K562 (cell line): Measurements from ENCODE around the gene VWA8. TPM values are rescaled to one million over a fixed set of nuclear protein-coding genes. Genes with fewer than 3 reads are reported as not detected.

Experiments used
- ATAC-seq: fragments of 200-7000 bp; cut with Tn5 transposase; 3 replicates; pipeline ENCODE4 v1.9.1; 2020; ENCODE audit warnings: moderate library complexity
- BruUV-seq: library from RNA; stranded (reverse); fragments of 400-500 nt; replicated peaks from 2 replicates; lab custom pipeline; 2021; lab: Mats Ljungman, UMichigan
- CTCF ChIA-PET: fragments of 300-600 bp; formaldehyde crosslinking; extraction: SDS; loops from one replicate; lab custom pipeline; 2021; ENCODE audit warnings: low intra/inter-chr PET ratio; lab: Yijun Ruan, JAX
- POLR2A ChIA-PET: fragments of 300-600, 350-650 bp; sonication (Branson Sonifier 250); formaldehyde crosslinking; extraction: SDS; loops from one replicate; lab custom pipeline; 2021; ENCODE audit warnings: antibody characterized with exemption, inconsistent platforms; lab: Yijun Ruan, JAX
- DNase-seq, 4 experiments: peaks; one replicate each; pipeline versions ENCODE4 v3.0.0 to v3.0.0-alpha.2; 2011 to 2018; ENCODE audit warnings: low spot score in 3 of 4, mixed read lengths in 3 of 4; ENCODE audit errors: extremely low read depth in 1 of 4
- FAIRE-seq: peaks from 2 replicates; lab custom pipeline; 2011; peaks lifted over from hg19 to GRCh38; lab: Jason Lieb, UNC
- H2AFZ ChIP-seq: 2 replicates; pipeline ENCODE4 v1.6.0; 2011; ENCODE audit warnings: low read depth, low read length, control low read depth, inconsistent platforms
- H3K27ac ChIP-seq: fragments of 200-600 bp; 3 replicates; pipeline ENCODE4 v1.8.0; 2011; ENCODE audit warnings: low read depth, mild to moderate bottlenecking, control low read depth, inconsistent platforms, low read length, moderate library complexity, mixed read lengths; ENCODE audit errors: extremely low read depth
- H3K27me3 ChIP-seq, 2 experiments: fragments of 300-600 bp in 1 of 2; 2 replicates in 1 of 2; 3 replicates in 1 of 2; pipeline versions ENCODE4 v1.6.0 to v1.8.0; 2011; ENCODE audit warnings: inconsistent platforms in 2 of 2, low read length in 2 of 2, mild to moderate bottlenecking in 1 of 2, mixed read lengths in 1 of 2, moderate library complexity in 1 of 2; ENCODE audit not compliant: control insufficient read depth in 2 of 2, insufficient read depth in 2 of 2
- H3K36me3 ChIP-seq: fragments of 300-600 bp; 3 replicates; pipeline ENCODE4 v1.8.0; 2011; ENCODE audit warnings: mild to moderate bottlenecking, low read length, inconsistent platforms; ENCODE audit not compliant: control insufficient read depth, insufficient read depth
- H3K4me1 ChIP-seq, 2 experiments: fragments of 200-600 bp in 1 of 2; replicated peaks in 1 of 2; 2 replicates in 1 of 2; 3 replicates in 1 of 2; pipeline versions ENCODE4 v1.5.1 to v1.8.0; 2011; ENCODE audit warnings: inconsistent platforms in 2 of 2, low read length in 2 of 2, mild to moderate bottlenecking in 1 of 2, mixed read lengths in 1 of 2, moderate library complexity in 1 of 2; ENCODE audit not compliant: control insufficient read depth in 2 of 2, insufficient read depth in 2 of 2
- H3K4me2 ChIP-seq: 2 replicates; pipeline ENCODE4 v1.6.1; 2011; ENCODE audit warnings: low read length, control low read depth, inconsistent platforms, mixed read lengths; ENCODE audit not compliant: insufficient read depth
- H3K4me3 ChIP-seq: fragments of 200-600 bp; sonication (generic), shearing (Covaris generic); 2 replicates; pipeline ENCODE4 v1.5.1; 2016; ENCODE audit warnings: control low read depth, inconsistent platforms
- H3K79me2 ChIP-seq: fragments of 200-600 bp; 3 replicates; pipeline ENCODE4 v1.8.0; 2011; ENCODE audit warnings: low read length, inconsistent platforms; ENCODE audit not compliant: control insufficient read depth, insufficient read depth
- H3K9ac ChIP-seq, 2 experiments: 2 replicates each; pipeline versions ENCODE4 v1.6.0 to v1.6.1; 2011; ENCODE audit warnings: low read depth in 2 of 2, low read length in 2 of 2, control low read depth in 1 of 2, inconsistent platforms in 1 of 2, mild to moderate bottlenecking in 1 of 2, mixed read lengths in 1 of 2; ENCODE audit not compliant: insufficient read depth in 1 of 2
- H3K9me1 ChIP-seq: one replicate; pipeline ENCODE4 v1.6.0; 2011; ENCODE audit warnings: inconsistent platforms, mild to moderate bottlenecking, low read length, moderate library complexity; ENCODE audit not compliant: control insufficient read depth, insufficient read depth
- H3K9me3 ChIP-seq: replicated peaks from 2 replicates; pipeline ENCODE4 v1.5.1; 2011; ENCODE audit warnings: low read depth, low read length, inconsistent platforms; ENCODE audit not compliant: control insufficient read depth, insufficient read depth
- H4K20me1 ChIP-seq: replicated peaks from 2 replicates; pipeline ENCODE4 v1.6.1; 2011; ENCODE audit warnings: low read length, inconsistent platforms, mixed read lengths; ENCODE audit not compliant: control insufficient read depth, insufficient read depth
- HDAC6 ChIP-seq: IDR thresholded peaks from 2 replicates; pipeline ENCODE4 v1.6.1; 2012; ENCODE audit warnings: low read depth, mild to moderate bottlenecking, control low read depth, inconsistent platforms, low read length, moderate library complexity
- HMG20A ChIP-seq: fragments of 450-650 bp; formaldehyde crosslinking; conservative IDR thresholded peaks from 2 replicates; pipeline ENCODE4 v1.4.0; 2020; ENCODE audit warnings: mild to moderate bottlenecking, mixed read lengths
- RAD21 ChIP-seq, 2 experiments: fragments of 250-450 bp in 1 of 2; fragments of 450-650 bp in 1 of 2; sonication (Bioruptor Pico) in 1 of 2; formaldehyde crosslinking in 1 of 2; IDR thresholded peaks in 1 of 2; conservative IDR thresholded peaks in 1 of 2; 2 replicates each; pipeline versions ENCODE4 v1.4.0 to v1.8.0; 2020 to 2022; ENCODE audit warnings: mild to moderate bottlenecking in 2 of 2, moderate library complexity in 1 of 2
- RHOXF2B ChIP-seq: fragments of 250-450 bp; sonication (Bioruptor Pico); conservative IDR thresholded peaks from 2 replicates; pipeline ENCODE4 v1.5.1; 2021
- TAL1 ChIP-seq: fragments of 450-650 bp; IDR thresholded peaks from 2 replicates; pipeline ENCODE4 v1.6.1; 2016; ENCODE audit warnings: mild to moderate bottlenecking
- WGBS: fragments of 100-300 bp; shearing (Covaris generic); methylation state at CpG from one replicate; pipeline ENCODE4 v1.1.6; 2016; ENCODE audit warnings: low coverage, mixed read lengths; ENCODE audit not compliant: insufficient coverage; ENCODE audit errors: missing lambda C conversion rate; 5-methylcytosine and 5-hydroxymethylcytosine counted together
- in situ Hi-C: fragments of 300-500 bp; cut with MboI; formaldehyde crosslinking; loops from 4 replicates; pipeline ENCODE4 v1.15.0; 2018; ENCODE audit warnings: inconsistent platforms, mixed read lengths
- intact Hi-C: fragments of 100-400 bp; cut with micrococcal nuclease; formaldehyde crosslinking; loops from 2 replicates; pipeline ENCODE4 v1.14.2; 2022
- polyA plus RNA-seq, 8 experiments: library from polyadenylated mRNA; depleted of rRNA in 4 of 8; stranded (reverse) in 5 of 8; unstranded in 3 of 8; fragments of >200 nt; fragmentation: Nextera tagmentation in 2 of 8; fragmentation: Illumina TruSeq in 1 of 8; extraction: Ambion mirVana in 2 of 8; extraction: Trizol in 1 of 8; gene quantifications; 2 replicates each; pipeline versions ENCODE4 v1.2.1 to v1.2.3, GENCODE V29; 2011 to 2014; ENCODE audit warnings: inconsistent platforms in 1 of 8, missing spikeins in 1 of 8
- total RNA-seq, 7 experiments: library from RNA; depleted of rRNA in 6 of 7; stranded (reverse); fragments of >200 nt in 6 of 7; fragmentation: Illumina TruSeq in 2 of 7; extraction: Trizol in 2 of 7; gene quantifications; 2 replicates each; pipeline versions ENCODE4 v1.2.1 to v1.2.3, GENCODE V29; 2011 to 2021; ENCODE audit warnings: low replicate concordance in 1 of 7
- TF ChIP-seq, protein P1 (sequence below): fragments of 450-650 bp; formaldehyde crosslinking; IDR thresholded peaks from 2 replicates; pipeline ENCODE4 v1.4.0; 2020; ENCODE audit warnings: mild to moderate bottlenecking, moderate library complexity
- TF ChIP-seq, protein P2 (sequence below), 3 experiments: IDR thresholded peaks in 2 of 3; conservative IDR thresholded peaks in 1 of 3; 2 replicates each; pipeline ENCODE4 v1.5.1; 2011 to 2012; ENCODE audit warnings: low read length in 3 of 3, mild to moderate bottlenecking in 3 of 3, control low read depth in 2 of 3, improper control_type of control experiment in 1 of 3, inconsistent platforms in 1 of 3, low read depth in 1 of 3, mixed read lengths in 1 of 3, moderate library complexity in 1 of 3; ENCODE audit not compliant: insufficient read depth in 2 of 3
- TF ChIP-seq, protein P3 (sequence below), 2 experiments: fragments of 450-650 bp; formaldehyde crosslinking in 1 of 2; IDR thresholded peaks; 2 replicates each; pipeline versions ENCODE4 v1.4.0 to v1.6.1; 2014 to 2020; ENCODE audit warnings: mild to moderate bottlenecking in 2 of 2, borderline replicate concordance in 1 of 2, low read depth in 1 of 2

The VWA8 gene
- total and polyA plus RNA-seq, 9 of the 15 experiments (the other 6 are each of a cell fraction or from before 2014, with no cell fraction given): 2.1 to 18.5 (median 13.3) TPM

DNA sequence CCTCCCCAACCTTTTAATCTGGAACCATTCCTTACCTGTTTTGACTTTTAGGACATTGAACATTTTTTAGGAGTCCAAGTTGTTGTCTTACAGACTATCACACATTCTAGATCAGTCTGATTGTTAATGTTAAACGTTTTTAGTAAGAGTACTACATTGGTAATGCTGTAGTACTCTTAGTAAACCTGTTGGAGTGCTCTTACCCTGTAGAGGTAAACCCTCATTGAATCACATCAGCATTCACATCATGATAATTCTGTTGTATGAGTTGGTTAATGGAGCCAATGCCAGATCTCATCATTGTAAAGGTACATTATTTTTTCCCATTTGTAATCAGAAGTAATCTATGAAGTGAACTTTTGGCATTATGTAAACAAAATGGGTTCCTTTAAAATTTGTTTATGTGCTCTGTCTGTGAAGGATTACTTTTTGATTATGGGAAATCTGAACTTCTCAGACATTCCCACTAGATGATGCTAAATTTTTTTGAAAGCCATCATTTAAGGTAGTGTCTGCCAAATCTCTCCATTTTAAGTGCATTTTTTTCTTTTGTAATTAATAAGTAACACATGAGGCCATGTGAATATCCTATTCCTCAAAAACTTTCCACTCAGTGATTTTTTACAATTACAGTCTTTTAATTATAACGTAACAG, 55.2 kb downstream of the VWA8 start:
- no peak overlapping the region for H3K27ac ChIP-seq
- H3K36me3 ChIP-seq: peaks cover 37% of the 10 kb centered on the region
- FAIRE-seq (peak; percentile 81), ATAC-seq (peak; percentile 90), DNase-seq (peak in 3 of 4 experiments; percentile 19 to 32 (median 31))
- ChIA-PET POLR2A (no interaction called here), CTCF (interaction anchor here (1.2 to 1.7 kb wide), 2 partner anchors 136 to 205 kb away, joined by 3 to 6 read pairs; no protein-coding TSS in a partner anchor)
- in situ Hi-C loops: no loop called here
- WGBS: 50% methylated on average over 2 of the region's 2 CpGs
- no peaks in the 10 kb centered on the region for H3K27me3 ChIP-seq
- H2AFZ ChIP-seq: no peak overlapping the region
- H4K20me1 ChIP-seq: no peaks in the 10 kb centered on the region
- no peaks in the 10 kb centered on the region for H3K79me2 ChIP-seq
- no peak overlapping the region for H3K9ac ChIP-seq
- no peak overlapping the region for H3K4me3 ChIP-seq
- no peak overlapping the region for H3K4me2 ChIP-seq
- intact Hi-C loops: loop anchor here (5.0 to 10.0 kb wide), 2 partner anchors 207 to 309 kb away; no protein-coding TSS in a partner anchor
- no peaks in the 10 kb centered on the region for H3K9me1 ChIP-seq
- H3K9me3 ChIP-seq: no peaks in the 10 kb centered on the region
- no TSS peak for BruUV-seq
- no peaks in the 10 kb centered on the region for H3K4me1 ChIP-seq
- TF ChIP-seq, protein P1, sequence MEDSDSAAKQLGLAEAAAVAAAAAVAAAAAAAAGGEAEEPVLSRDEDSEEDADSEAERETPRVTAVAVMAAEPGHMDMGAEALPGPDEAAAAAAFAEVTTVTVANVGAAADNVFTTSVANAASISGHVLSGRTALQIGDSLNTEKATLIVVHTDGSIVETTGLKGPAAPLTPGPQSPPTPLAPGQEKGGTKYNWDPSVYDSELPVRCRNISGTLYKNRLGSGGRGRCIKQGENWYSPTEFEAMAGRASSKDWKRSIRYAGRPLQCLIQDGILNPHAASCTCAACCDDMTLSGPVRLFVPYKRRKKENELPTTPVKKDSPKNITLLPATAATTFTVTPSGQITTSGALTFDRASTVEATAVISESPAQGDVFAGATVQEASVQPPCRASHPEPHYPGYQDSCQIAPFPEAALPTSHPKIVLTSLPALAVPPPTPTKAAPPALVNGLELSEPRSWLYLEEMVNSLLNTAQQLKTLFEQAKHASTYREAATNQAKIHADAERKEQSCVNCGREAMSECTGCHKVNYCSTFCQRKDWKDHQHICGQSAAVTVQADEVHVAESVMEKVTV: peak; percentile 38; the same call in 1 of the 2 replicates
- TF ChIP-seq RHOXF2B: no peak
- peak; percentile 45 to 74 for TF ChIP-seq RAD21 (CRISPR knock-in tag; conservative IDR thresholded peaks at IDR 0.05 in 1 of 2, IDR thresholded peaks at IDR 0.05 in 1 of 2)
- TF ChIP-seq, protein P2, sequence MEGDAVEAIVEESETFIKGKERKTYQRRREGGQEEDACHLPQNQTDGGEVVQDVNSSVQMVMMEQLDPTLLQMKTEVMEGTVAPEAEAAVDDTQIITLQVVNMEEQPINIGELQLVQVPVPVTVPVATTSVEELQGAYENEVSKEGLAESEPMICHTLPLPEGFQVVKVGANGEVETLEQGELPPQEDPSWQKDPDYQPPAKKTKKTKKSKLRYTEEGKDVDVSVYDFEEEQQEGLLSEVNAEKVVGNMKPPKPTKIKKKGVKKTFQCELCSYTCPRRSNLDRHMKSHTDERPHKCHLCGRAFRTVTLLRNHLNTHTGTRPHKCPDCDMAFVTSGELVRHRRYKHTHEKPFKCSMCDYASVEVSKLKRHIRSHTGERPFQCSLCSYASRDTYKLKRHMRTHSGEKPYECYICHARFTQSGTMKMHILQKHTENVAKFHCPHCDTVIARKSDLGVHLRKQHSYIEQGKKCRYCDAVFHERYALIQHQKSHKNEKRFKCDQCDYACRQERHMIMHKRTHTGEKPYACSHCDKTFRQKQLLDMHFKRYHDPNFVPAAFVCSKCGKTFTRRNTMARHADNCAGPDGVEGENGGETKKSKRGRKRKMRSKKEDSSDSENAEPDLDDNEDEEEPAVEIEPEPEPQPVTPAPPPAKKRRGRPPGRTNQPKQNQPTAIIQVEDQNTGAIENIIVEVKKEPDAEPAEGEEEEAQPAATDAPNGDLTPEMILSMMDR (IDR thresholded peaks at IDR 0.05 in 2 of 3, conservative IDR thresholded peaks at IDR 0.05 in 1 of 3; ENCODE audit: insufficient read depth in 2 of 3, low read depth in 1 of 3, low read length in 3 of 3): peak; percentile 40 to 58 (median 42); a peak in 4 of 6 replicates
- no peak for TF ChIP-seq HMG20A (CRISPR knock-in tag)
- TF ChIP-seq TAL1: no peak
- TF ChIP-seq HDAC6: no peak
- TF ChIP-seq, protein P3, sequence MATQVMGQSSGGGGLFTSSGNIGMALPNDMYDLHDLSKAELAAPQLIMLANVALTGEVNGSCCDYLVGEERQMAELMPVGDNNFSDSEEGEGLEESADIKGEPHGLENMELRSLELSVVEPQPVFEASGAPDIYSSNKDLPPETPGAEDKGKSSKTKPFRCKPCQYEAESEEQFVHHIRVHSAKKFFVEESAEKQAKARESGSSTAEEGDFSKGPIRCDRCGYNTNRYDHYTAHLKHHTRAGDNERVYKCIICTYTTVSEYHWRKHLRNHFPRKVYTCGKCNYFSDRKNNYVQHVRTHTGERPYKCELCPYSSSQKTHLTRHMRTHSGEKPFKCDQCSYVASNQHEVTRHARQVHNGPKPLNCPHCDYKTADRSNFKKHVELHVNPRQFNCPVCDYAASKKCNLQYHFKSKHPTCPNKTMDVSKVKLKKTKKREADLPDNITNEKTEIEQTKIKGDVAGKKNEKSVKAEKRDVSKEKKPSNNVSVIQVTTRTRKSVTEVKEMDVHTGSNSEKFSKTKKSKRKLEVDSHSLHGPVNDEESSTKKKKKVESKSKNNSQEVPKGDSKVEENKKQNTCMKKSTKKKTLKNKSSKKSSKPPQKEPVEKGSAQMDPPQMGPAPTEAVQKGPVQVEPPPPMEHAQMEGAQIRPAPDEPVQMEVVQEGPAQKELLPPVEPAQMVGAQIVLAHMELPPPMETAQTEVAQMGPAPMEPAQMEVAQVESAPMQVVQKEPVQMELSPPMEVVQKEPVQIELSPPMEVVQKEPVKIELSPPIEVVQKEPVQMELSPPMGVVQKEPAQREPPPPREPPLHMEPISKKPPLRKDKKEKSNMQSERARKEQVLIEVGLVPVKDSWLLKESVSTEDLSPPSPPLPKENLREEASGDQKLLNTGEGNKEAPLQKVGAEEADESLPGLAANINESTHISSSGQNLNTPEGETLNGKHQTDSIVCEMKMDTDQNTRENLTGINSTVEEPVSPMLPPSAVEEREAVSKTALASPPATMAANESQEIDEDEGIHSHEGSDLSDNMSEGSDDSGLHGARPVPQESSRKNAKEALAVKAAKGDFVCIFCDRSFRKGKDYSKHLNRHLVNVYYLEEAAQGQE (IDR thresholded peaks at IDR 0.05; ENCODE audit: borderline replicate concordance): peak; percentile 28; the same call in 1 of the 2 replicates
- TF ChIP-seq, protein P3 (CRISPR knock-in tag; IDR thresholded peaks at IDR 0.05; ENCODE audit: low read depth): no peak
